Fibroblast of mammary gland (primary cell): ENCODE measurements around the gene GPRC5C.
"Not testable (repeated sequence)": the region's sequence is repeated elsewhere in the genome, so short reads cannot be mapped to it uniquely, and the experiment has no call there.

Experiments used
- DNase-seq: peaks from one replicate; pipeline ENCODE4 v3.0.0-alpha.2; 2010; ENCODE audit warnings: low read depth
- H3K4me3 ChIP-seq: 2 replicates; pipeline ENCODE4 v1.5.1; 2011; ENCODE audit warnings: low read depth, mild to moderate bottlenecking, low read length, moderate library complexity; ENCODE audit not compliant: control insufficient read depth
- CTCF ChIP-seq: conservative IDR thresholded peaks from 2 replicates; pipeline ENCODE4 v1.5.1; 2011; ENCODE audit warnings: low read depth, low read length, inconsistent platforms; ENCODE audit not compliant: control insufficient read depth, insufficient read depth

GPRC5C gene

GRCh38 chr17:74480290-74480689 lies 48.4 kb downstream of the GPRC5C start:
- DNase-seq: no peak
- no peak overlapping the region for H3K4me3 ChIP-seq
- TF ChIP-seq CTCF: no peak

- H3K4me3 ChIP-seq: no peak overlapping the region
- no peak for TF ChIP-seq CTCF
- no peak for DNase-seq
Measured at GRCh38 chr17:74481621-74482020, 49.7 kb downstream of the GPRC5C start.

- DNase-seq: no peak
- no peak for TF ChIP-seq CTCF
- H3K4me3 ChIP-seq: no peak overlapping the region
Measured at GRCh38 chr17:74484066-74484465, 52.2 kb downstream of the GPRC5C start.

- DNase-seq: no peak
- no peak overlapping the region for H3K4me3 ChIP-seq
- TF ChIP-seq CTCF: no peak
Measured at GRCh38 chr17:74485022-74485743, 53.3 kb downstream of the GPRC5C start.

- TF ChIP-seq CTCF: no peak
- no peak for DNase-seq
- no peak overlapping the region for H3K4me3 ChIP-seq
Measured at GRCh38 chr17:74485841-74486240, 54.0 kb downstream of the GPRC5C start.

- DNase-seq, H3K4me3 ChIP-seq: not testable (repeated sequence)
Measured at GRCh38 chr17:74488276-74488675, 56.4 kb downstream of the GPRC5C start.

- no peak for TF ChIP-seq CTCF
- no peak for DNase-seq
- no peak overlapping the region for H3K4me3 ChIP-seq
Measured at GRCh38 chr17:74490716-74491115, 58.8 kb downstream of the GPRC5C start.
